Psoas muscle (tissue), 8 donors: ENCODE measurements around the gene SLC16A9. TPM values are rescaled to one million over a fixed set of nuclear protein-coding genes. Genes with fewer than 3 reads are reported as not detected.

Experiments used
- ATAC-seq, 4 donors: fragments of 200-7000 bp; cut with Tn5 transposase; one replicate each; pipeline ENCODE4 v1.9.1; 2020; ENCODE audit warnings: moderate library complexity in 3 of 4, mild to moderate bottlenecking in 2 of 4
- DNase-seq, 2 donors: peaks; one replicate each; pipeline ENCODE4 v3.0.0-alpha.2; 2020
- H3K27ac ChIP-seq: fragments of 200-600 bp; one replicate; pipeline ENCODE4 v1.8.0; 2022
- H3K27me3 ChIP-seq, 3 donors: fragments of 200-600 bp in 1 of 3; one replicate each; pipeline versions ENCODE4 v1.6.1 to v1.8.0; 2013 to 2022; ENCODE audit warnings: low read length in 2 of 3, mild to moderate bottlenecking in 2 of 3, moderate library complexity in 1 of 3; ENCODE audit not compliant: insufficient read depth in 3 of 3
- H3K36me3 ChIP-seq, 2 donors: fragments of 200-600 bp in 1 of 2; one replicate each; pipeline versions ENCODE4 v1.6.1 to v1.8.0; 2013 to 2022; ENCODE audit warnings: low read depth in 1 of 2, mild to moderate bottlenecking in 1 of 2, moderate library complexity in 1 of 2; ENCODE audit not compliant: insufficient read depth in 1 of 2
- H3K4me1 ChIP-seq: fragments of 200-600 bp; one replicate; pipeline ENCODE4 v1.8.0; 2022
- H3K4me3 ChIP-seq: fragments of 200-600 bp; one replicate; pipeline ENCODE4 v1.8.0; 2022; ENCODE audit warnings: mild to moderate bottlenecking
- H3K9me3 ChIP-seq: fragments of 200-600 bp; one replicate; pipeline ENCODE4 v1.8.0; 2022
- WGBS, 3 donors: extraction: QIAGEN DNeasy Blood & Tissue Kit; methylation state at CpG; one replicate each; pipeline versions ENCODE4 v1.1.6 to v1.1.7; 2013; 5-methylcytosine and 5-hydroxymethylcytosine counted together
- intact Hi-C, 2 donors: fragments of 100-400 bp; cut with DNase I; formaldehyde crosslinking; loops; one replicate each; pipeline versions ENCODE4 v1.11.0 to v1.14.2; 2022
- long read RNA-seq, 2 donors: library from polyadenylated mRNA; unstranded; transcript quantifications; one replicate each; pipeline ENCODE4 v2.0.0, GENCODE V29; 2021
- polyA plus RNA-seq, 3 donors: library from polyadenylated mRNA; stranded (reverse); fragments of 200-250 nt; gene quantifications; one replicate each; pipeline ENCODE4 v1.2.3, GENCODE V29; 2013
- total RNA-seq, 4 donors: library from RNA; stranded (reverse); fragmentation: NEBNext Ultra II Directional in 2 of 4; extraction: Animal tissue kit (Norgen Biotek cat#: 25700) in 2 of 4; gene quantifications; one replicate each; pipeline versions ENCODE4 v1.2.1 to v1.2.4, GENCODE V29; 2021 to 2023
- TF ChIP-seq, protein P1 (sequence below): fragments of 200-600 bp; IDR thresholded peaks from one replicate; pipeline ENCODE4 v1.8.0; 2022; ENCODE audit warnings: antibody characterized with exemption
- donor health status: healthy with polysubstance abuse.
- donor health status: DM: no; HTN: no; CAD: no; lungs with moderate emphysema.
- donor health status: Bipolar disorder and iron deficiency.
- donor health status: healthy.
- donor health status: DM: yes; HTN: yes; CAD: no.
- donor health status: DM: no; HTN: no; CAD: no.
- donor health status: DM: no; HTN: no; CAD: no.
- donor health status: DM: yes; HTN: yes; CAD: no.

Gene SLC16A9, protein sequence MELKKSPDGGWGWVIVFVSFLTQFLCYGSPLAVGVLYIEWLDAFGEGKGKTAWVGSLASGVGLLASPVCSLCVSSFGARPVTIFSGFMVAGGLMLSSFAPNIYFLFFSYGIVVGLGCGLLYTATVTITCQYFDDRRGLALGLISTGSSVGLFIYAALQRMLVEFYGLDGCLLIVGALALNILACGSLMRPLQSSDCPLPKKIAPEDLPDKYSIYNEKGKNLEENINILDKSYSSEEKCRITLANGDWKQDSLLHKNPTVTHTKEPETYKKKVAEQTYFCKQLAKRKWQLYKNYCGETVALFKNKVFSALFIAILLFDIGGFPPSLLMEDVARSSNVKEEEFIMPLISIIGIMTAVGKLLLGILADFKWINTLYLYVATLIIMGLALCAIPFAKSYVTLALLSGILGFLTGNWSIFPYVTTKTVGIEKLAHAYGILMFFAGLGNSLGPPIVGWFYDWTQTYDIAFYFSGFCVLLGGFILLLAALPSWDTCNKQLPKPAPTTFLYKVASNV
- 1 to 10 TPM in 2 of 4 donors, under 1 TPM in 2; 0.64 to 2.5 (median 1.2) TPM for total RNA-seq
- polyA plus RNA-seq, result 1 to 10 TPM in 1 of 3 donors, under 1 TPM in 2; 0.01 to 3.1 (median 0.57) TPM
- long read RNA-seq, donor 1, partial matches to known transcripts, result 0 of 3 reads
- long read RNA-seq, donor 1, other reads (novel, unspliced or antisense), result 3 of 3 reads
- long read RNA-seq, donor 2, partial matches to known transcripts, result 0 of 6 reads
- long read RNA-seq, donor 2, other reads (novel, unspliced or antisense), result 6 of 6 reads

DNA sequence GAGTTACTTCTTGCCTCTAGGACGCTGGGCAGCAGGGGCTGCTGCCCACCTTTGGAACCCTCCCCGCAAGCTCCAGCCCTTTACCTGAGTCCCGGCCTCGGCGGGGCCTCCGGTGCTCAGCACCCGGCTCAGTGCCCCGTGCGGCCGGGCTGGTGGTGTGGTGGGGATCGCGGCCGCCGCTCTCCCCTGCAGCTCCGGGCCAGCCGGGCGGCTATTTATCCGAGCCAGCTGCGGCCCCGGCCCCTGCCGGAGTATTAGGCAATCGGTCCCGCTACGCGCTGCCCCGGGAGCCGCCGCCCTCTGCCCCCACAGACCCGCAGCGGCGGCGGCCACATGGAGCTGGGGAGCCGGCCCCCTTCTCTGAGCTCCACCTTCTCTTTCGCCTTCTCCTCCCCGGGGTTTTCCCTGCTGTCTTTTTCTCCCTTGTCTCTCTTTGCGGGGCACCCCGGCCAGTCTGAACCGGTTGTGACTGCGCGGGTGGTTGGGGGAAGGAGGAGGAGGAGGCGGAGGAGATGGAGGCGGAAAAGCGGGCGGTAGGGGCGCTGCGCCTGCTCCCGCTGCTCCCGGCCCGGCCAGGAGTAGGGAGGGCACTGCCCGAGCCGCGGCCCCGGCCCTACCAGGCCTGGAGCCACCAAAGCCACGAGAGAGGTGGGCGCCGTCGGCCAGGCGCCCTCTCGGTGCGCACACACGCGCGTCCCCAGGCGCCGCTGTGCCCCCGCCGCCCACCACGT is at the start of gene SLC16A9:
SLC16A9 (minus strand) TSS at position 456 of the 731 bp plus-strand sequence. CDS start 25,559 bp downstream, outside the sequence.
- TF ChIP-seq, protein P1, sequence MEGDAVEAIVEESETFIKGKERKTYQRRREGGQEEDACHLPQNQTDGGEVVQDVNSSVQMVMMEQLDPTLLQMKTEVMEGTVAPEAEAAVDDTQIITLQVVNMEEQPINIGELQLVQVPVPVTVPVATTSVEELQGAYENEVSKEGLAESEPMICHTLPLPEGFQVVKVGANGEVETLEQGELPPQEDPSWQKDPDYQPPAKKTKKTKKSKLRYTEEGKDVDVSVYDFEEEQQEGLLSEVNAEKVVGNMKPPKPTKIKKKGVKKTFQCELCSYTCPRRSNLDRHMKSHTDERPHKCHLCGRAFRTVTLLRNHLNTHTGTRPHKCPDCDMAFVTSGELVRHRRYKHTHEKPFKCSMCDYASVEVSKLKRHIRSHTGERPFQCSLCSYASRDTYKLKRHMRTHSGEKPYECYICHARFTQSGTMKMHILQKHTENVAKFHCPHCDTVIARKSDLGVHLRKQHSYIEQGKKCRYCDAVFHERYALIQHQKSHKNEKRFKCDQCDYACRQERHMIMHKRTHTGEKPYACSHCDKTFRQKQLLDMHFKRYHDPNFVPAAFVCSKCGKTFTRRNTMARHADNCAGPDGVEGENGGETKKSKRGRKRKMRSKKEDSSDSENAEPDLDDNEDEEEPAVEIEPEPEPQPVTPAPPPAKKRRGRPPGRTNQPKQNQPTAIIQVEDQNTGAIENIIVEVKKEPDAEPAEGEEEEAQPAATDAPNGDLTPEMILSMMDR, result peak; percentile 43
- 0 to 1% (median 0%) methylated on average over 24 to 68 of the region's 68 CpGs for WGBS, 3 donors
- H3K36me3 ChIP-seq, result no peaks in the 10 kb centered on the region
- ATAC-seq (peak; percentile 91 to 94 (median 92)), DNase-seq (peak; percentile 52 to 80)
- H3K4me3 ChIP-seq, result peak within 1 kb of the TSS; percentile 84
- peak within 1 kb of the TSS; percentile 78 for H3K27ac ChIP-seq
- peaks cover 18% of the 10 kb centered on the region for H3K4me1 ChIP-seq
- no peaks in the 10 kb centered on the region for H3K27me3 ChIP-seq
- H3K9me3 ChIP-seq, result no peaks in the 10 kb centered on the region
- intact Hi-C loops, result loop anchor here (2.0 to 5.0 kb wide), 2 partner anchors 43 to 99 kb away; partner anchors contain the start of gene MRLN (in 2 of the 2)

GRCh38 chr10:59757966-59758365 is 48.3 kb upstream of the SLC16A9 start:
- intact Hi-C loops, result loop anchor here in 1 of 2 donors (10.0 kb wide), 1 partner anchor 47 kb away; no protein-coding TSS in a partner anchor
- no peaks in the 10 kb centered on the region for H3K9me3 ChIP-seq
- no peak overlapping the region for H3K4me3 ChIP-seq
- H3K27me3 ChIP-seq, result no peaks in the 10 kb centered on the region
- WGBS, 3 donors, result 73 to 89% (median 82%) methylated on average over 3 of the region's 3 CpGs
- H3K36me3 ChIP-seq, result no peaks in the 10 kb centered on the region
- peaks cover 11% of the 10 kb centered on the region for H3K4me1 ChIP-seq
- ATAC-seq (no peak), DNase-seq (no peak)
- no peak overlapping the region for H3K27ac ChIP-seq
- TF ChIP-seq, protein P1, result no peak

DNA sequence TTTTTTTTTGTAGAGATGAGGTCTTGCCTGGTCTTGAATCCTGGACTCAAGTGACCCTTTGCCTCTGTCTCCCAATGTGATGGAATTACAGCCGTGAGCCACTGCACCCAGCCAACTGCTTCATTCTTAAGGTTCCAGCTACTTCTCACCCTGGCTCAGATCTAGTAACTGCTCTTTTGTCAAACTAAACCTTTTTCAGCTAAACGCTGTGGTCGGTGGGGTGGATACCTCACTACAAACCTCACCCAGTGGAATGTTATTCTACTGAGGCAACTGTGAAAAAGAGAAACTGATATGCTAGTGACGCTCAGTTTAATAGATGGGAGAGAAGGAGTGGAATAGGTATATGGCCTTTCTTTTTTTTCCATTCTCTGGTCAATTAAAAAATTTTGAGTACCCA is 45.3 kb upstream of the SLC16A9 start:
- Histone ChIP-seq H3K4me1 (peaks cover 23% of the 10 kb centered on the region), H3K27me3 (no peaks in the 10 kb centered on the region), H3K36me3 (no peaks in the 10 kb centered on the region), H3K27ac (peak overlapping the region; percentile 86), H3K9me3 (no peaks in the 10 kb centered on the region), H3K4me3 (no peak overlapping the region)
- ATAC-seq (peak in 1 of 4 donors; percentile 29), DNase-seq (no peak)
- intact Hi-C loops, result loop anchor here (5.0 to 10.0 kb wide), 4 partner anchors 43 to 52 kb away; partner anchors contain the start of gene SLC16A9 (in 1 of the 2)
- 25 to 43% (median 32%) methylated on average over 4 of the region's 4 CpGs for WGBS, 3 donors
- TF ChIP-seq, protein P1, result no peak

- ATAC-seq (peak; percentile 78 to 83 (median 82)), DNase-seq (no peak)
- TF ChIP-seq, protein P1, result no peak
- H3K27ac ChIP-seq, result peak within 1 kb of the TSS; percentile 86
- H3K4me1 ChIP-seq, result peaks cover 33% of the 10 kb centered on the region
- whole genome bisulfite sequencing, 3 donors, result 9 to 25% (median 16%) methylated on average over 3 of the region's 3 CpGs
- peak within 1 kb of the TSS; percentile 65 for H3K4me3 ChIP-seq
- intact Hi-C loops, result loop anchor here (5.0 to 10.0 kb wide), 4 partner anchors 41 to 54 kb away; partner anchors contain the start of gene SLC16A9 (in 1 of the 2)
- no peaks in the 10 kb centered on the region for H3K27me3 ChIP-seq
- H3K9me3 ChIP-seq, result no peaks in the 10 kb centered on the region
- H3K36me3 ChIP-seq, result no peaks in the 10 kb centered on the region
These were observed 43.6 kb upstream of the SLC16A9 start, which contains the start of gene MRLN for GRCh38 chr10:59753267-59753666. MRLN (minus strand) TSS chr10:59753455.
